Kidney epithelial cell (primary cell): Measurements from ENCODE around the gene CTRB1. TPM values are rescaled to one million over a fixed set of nuclear protein-coding genes. Genes with fewer than 3 reads are reported as not detected.
"Not testable (repeated sequence)": the region's sequence is repeated elsewhere in the genome, so short reads cannot be mapped to it uniquely, and the experiment has no call there.

Experiments used
- DNase-seq: peaks from one replicate; pipeline ENCODE4 v3.0.0-alpha.2; 2010; ENCODE audit warnings: low read depth
- H3K27me3 ChIP-seq: 2 replicates; pipeline ENCODE4 v1.6.0; 2011; ENCODE audit warnings: low read length; ENCODE audit not compliant: control insufficient read depth, insufficient read depth
- H3K36me3 ChIP-seq: 2 replicates; pipeline ENCODE4 v1.5.1; 2011; ENCODE audit warnings: low read length; ENCODE audit not compliant: control insufficient read depth, insufficient read depth
- H3K4me3 ChIP-seq: 2 replicates; pipeline ENCODE4 v1.5.1; 2011; ENCODE audit warnings: low read depth, mild to moderate bottlenecking, control low read depth, low read length
- total RNA-seq: library from RNA; depleted of rRNA; stranded (reverse); fragments of >200 nt; gene quantifications from 2 replicates; pipeline ENCODE4 v1.2.3, GENCODE V29; 2015
- TF ChIP-seq, protein P1 (sequence below): IDR thresholded peaks from 2 replicates; pipeline ENCODE4 v1.5.1; 2011; ENCODE audit warnings: mild to moderate bottlenecking, moderate library complexity, low read length, control low read depth, inconsistent platforms; ENCODE audit not compliant: insufficient read depth, poor library complexity, severe bottlenecking

CTRB1 gene
- total RNA-seq, 1 donor from 2014 or later, result not detected

DNA sequence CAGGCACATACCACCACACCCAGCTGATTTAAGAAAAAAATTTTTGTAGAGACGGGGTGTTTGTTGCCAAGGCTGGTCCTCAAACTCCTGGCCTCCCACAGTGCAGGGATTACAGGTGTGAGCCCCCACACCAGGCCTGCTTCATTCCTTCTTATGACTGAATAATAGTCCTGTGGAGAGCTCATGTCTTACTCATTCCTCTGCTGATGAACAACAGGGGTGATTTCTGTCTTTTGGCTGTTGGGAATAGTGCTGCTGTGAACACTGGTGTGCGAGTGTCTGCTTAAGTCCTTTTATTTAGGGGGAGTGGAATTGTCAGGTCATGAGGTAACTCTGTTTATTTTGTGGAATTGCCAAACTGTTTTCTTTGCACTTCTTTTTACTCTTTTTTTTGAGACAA is 2.7 kb upstream of the CTRB1 start:
- Histone ChIP-seq H3K27me3 (no peaks in the 10 kb centered on the region), H3K4me3 (no peak overlapping the region), H3K36me3 (no peaks in the 10 kb centered on the region)
- TF ChIP-seq, protein P1, sequence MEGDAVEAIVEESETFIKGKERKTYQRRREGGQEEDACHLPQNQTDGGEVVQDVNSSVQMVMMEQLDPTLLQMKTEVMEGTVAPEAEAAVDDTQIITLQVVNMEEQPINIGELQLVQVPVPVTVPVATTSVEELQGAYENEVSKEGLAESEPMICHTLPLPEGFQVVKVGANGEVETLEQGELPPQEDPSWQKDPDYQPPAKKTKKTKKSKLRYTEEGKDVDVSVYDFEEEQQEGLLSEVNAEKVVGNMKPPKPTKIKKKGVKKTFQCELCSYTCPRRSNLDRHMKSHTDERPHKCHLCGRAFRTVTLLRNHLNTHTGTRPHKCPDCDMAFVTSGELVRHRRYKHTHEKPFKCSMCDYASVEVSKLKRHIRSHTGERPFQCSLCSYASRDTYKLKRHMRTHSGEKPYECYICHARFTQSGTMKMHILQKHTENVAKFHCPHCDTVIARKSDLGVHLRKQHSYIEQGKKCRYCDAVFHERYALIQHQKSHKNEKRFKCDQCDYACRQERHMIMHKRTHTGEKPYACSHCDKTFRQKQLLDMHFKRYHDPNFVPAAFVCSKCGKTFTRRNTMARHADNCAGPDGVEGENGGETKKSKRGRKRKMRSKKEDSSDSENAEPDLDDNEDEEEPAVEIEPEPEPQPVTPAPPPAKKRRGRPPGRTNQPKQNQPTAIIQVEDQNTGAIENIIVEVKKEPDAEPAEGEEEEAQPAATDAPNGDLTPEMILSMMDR, result no peak
- no peak for DNase-seq

DNA sequence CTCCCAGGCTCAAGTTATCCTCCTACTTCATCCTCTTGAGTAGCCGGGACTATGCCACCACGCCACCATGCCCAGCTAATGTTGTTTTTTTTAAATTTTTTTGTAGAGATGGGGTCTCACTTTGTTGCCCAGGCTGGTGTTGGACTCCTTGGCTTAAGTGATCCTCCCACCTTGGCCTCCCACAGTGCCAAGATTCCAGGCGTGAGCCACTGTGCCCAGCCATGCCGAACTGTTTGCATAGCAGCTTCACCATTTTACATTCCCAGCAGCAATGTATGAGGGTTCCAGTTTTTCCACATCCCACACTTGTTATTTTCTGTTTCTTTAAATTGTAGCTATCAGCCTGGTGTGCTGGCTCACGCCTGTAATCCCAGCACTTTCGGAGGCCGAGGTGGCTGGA is 2.2 kb upstream of the CTRB1 start:
- Histone ChIP-seq H3K4me3 (no peak overlapping the region), H3K27me3 (no peaks in the 10 kb centered on the region), H3K36me3 (no peaks in the 10 kb centered on the region)
- TF ChIP-seq, protein P1, result no peak
- DNase-seq, result no peak

DNA sequence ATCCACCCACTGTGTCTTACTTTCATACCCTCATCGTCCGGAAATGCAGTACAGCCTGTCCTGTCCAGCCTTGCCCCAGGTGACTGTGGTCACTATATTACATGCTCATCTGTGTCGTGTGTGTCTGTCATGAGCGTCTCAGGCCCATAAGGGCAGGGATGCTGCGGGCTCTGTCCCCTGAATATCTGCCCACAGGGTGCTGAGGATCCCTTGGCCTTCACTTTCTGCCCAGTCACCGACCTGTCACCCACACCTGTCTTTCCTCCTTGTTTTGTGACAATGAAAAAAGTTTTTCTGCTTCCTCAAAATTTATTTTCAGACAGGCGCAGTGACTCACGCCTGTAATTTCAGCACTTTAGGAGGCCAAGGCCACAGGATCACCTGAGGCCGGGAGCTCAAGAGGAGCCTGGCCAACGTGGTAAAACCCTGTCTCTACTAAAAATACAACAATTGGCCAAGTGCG is 1.4 kb upstream of the CTRB1 start:
- Histone ChIP-seq H3K36me3 (no peaks in the 10 kb centered on the region), H3K4me3 (no peak overlapping the region), H3K27me3 (no peaks in the 10 kb centered on the region)
- TF ChIP-seq, protein P1, result no peak
- no peak for DNase-seq

DNA sequence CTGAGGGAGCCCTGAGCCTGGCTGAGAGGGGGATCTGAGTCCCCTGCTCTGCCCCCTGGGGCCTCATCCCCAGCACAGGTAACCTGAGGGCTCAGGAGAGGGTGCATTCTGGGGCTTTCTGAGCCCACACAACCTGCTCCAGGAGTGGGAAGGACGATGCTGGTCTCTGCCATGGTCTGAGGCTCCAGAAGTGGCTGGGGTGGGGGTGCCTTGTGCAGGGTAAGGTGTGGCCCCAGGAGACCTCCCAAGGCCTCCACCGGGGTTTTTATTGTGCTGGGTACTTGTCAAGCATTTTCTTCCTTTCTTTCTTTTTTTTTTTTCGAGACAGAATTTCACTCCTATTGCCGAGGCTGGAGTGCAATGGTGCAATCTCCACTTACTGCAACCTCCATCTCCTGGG is 300 bp downstream of the CTRB1 start:
- Histone ChIP-seq H3K36me3 (no peaks in the 10 kb centered on the region), H3K4me3 (no peak overlapping the region), H3K27me3 (no peaks in the 10 kb centered on the region)
- TF ChIP-seq, protein P1, result no peak
- DNase-seq, result no peak

DNA sequence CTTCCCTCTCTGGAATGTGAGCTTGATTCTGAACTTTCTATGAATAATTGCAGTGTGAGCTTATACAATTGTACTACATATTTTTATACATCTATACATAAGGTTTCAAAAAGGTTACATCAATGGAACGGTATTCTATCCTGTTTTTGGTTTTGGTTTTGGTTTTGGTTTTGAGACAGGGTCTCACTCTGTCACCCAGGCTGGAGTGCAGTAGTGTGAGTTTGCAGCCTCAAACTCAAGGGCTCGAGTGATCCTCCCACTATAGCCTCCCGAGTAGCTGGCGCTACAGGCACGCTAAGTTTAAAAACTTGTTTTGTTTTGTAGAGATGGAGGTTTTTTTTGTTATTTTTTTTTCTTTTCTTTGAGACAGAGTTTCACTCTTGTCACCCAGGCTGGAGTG is 1.1 kb downstream of the CTRB1 start:
- no peak for DNase-seq
- TF ChIP-seq, protein P1, result no peak
- Histone ChIP-seq H3K27me3 (peaks cover 6% of the 10 kb centered on the region), H3K36me3 (no peaks in the 10 kb centered on the region), H3K4me3 (no peak overlapping the region)

DNA sequence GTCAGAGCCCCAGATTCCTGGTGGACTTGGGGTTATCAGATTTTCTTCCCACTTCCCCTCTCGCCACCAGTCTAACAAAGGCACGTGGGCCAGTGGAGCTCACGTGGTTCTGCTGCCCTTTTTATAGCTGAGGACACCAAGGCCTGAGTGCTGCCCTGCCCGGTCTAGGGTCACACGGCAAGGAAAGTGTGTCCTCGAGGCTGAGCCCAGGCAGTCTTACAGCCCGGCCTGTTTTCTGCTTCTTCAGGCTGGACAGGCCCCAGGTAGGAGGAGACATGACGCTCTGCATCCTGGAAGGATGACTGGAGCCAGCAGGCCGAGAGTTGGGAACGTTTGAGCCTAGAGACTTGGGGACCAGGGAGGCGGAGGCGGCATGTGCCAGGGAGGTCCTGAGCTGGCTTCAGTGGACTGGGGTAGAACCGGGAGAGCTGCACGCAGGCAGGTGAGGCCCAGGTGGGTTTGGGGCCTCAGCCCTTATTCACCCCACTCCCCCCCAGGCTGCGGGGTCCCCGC is 3.5 kb downstream of the CTRB1 start:
- TF ChIP-seq, protein P1, result no peak

DNA sequence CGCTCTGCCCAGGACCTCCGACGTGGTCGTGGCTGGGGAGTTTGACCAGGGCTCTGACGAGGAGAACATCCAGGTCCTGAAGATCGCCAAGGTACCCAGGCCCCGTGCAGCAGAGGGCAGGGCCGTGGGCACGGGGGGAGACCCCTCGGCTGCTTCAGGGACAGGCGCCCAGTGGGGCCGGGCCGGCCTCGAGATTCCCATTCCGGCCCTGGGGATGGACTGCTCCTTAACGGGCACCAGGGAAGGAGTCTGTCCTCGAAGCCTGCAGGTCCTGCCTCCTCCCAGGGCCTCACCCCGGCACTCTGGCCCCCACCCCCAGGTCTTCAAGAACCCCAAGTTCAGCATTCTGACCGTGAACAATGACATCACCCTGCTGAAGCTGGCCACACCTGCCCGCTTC is 4.3 kb downstream of the CTRB1 start:
- not testable (repeated sequence) for DNase-seq

More for the DNA sequence above, 3.5 kb downstream of the CTRB1 start:
- no peak overlapping the region for H3K4me3 ChIP-seq
- no peaks in the 10 kb centered on the region for H3K36me3 ChIP-seq
- peaks cover 6% of the 10 kb centered on the region for H3K27me3 ChIP-seq
- DNase-seq, result no peak

More for the DNA sequence above, 4.3 kb downstream of the CTRB1 start:
- H3K27me3 ChIP-seq, H3K4me3 ChIP-seq, H3K36me3 ChIP-seq: not testable (repeated sequence)
